GM12878 (cell line): ENCODE results near the gene DIDO1. TPM values are rescaled to one million over a fixed set of nuclear protein-coding genes. Genes with fewer than 3 reads are reported as not detected.

Source experiments
- ATAC-seq: fragments of 200-7000 bp; cut with Tn5 transposase; 3 replicates; pipeline ENCODE4 v1.9.1; 2020; ENCODE audit warnings: mild to moderate bottlenecking, moderate library complexity
- BruUV-seq: library from RNA; stranded (reverse); fragments of 400-500 nt; replicated peaks from 2 replicates; lab custom pipeline; 2021; lab: Mats Ljungman, UMichigan
- CTCF ChIA-PET: fragments of 300-600 bp; sonication (Branson Sonifier 250); formaldehyde crosslinking; extraction: SDS; loops from one replicate; lab custom pipeline; 2021; ENCODE audit warnings: inconsistent platforms; lab: Yijun Ruan, JAX
- POLR2A ChIA-PET: fragments of 350-600 bp; formaldehyde crosslinking; extraction: SDS; loops from one replicate; lab custom pipeline; 2021; ENCODE audit warnings: inconsistent platforms; lab: Charles Lee
- RAD21 ChIA-PET: fragments of 300-600 bp; sonication (Branson Sonifier 250); formaldehyde crosslinking; loops from one replicate; lab custom pipeline; 2023; ENCODE audit warnings: antibody characterized with exemption; ENCODE audit not compliant: unreplicated experiment; lab: Charles Lee
- SMC1A ChIA-PET: fragments of 300-600 bp; sonication (Branson Sonifier 250); formaldehyde crosslinking; loops from one replicate; lab custom pipeline; 2023; ENCODE audit not compliant: unreplicated experiment, uncharacterized antibody; lab: Charles Lee
- DNase-seq: peaks from one replicate; pipeline ENCODE4 v3.0.0-alpha.2; 2011; ENCODE audit warnings: low read depth, low spot score
- FAIRE-seq: peaks from 3 replicates; lab custom pipeline; 2011; peaks lifted over from hg19 to GRCh38; lab: Jason Lieb, UNC
- H2AFZ ChIP-seq: 2 replicates; pipeline ENCODE4 v1.6.0; 2011; ENCODE audit warnings: low read depth, low read length, control low read depth; ENCODE audit not compliant: control insufficient read depth
- H3K27ac ChIP-seq: 2 replicates; pipeline ENCODE4 v1.5.1; 2011; ENCODE audit warnings: control low read depth; ENCODE audit not compliant: control insufficient read depth, insufficient read depth
- H3K27me3 ChIP-seq, 2 experiments: replicated peaks in 1 of 2; 2 replicates each; pipeline versions ENCODE4 v1.6.0 to v1.6.1; 2011; ENCODE audit warnings: low read length in 1 of 2; ENCODE audit not compliant: control insufficient read depth in 2 of 2, insufficient read depth in 2 of 2
- H3K36me3 ChIP-seq, 2 experiments: 2 replicates each; pipeline ENCODE4 v1.5.1; 2011; ENCODE audit warnings: low read length in 1 of 2; ENCODE audit not compliant: control insufficient read depth in 2 of 2, insufficient read depth in 2 of 2
- H3K4me1 ChIP-seq: 2 replicates; pipeline ENCODE4 v1.6.1; 2011; ENCODE audit warnings: mild to moderate bottlenecking, low read length, moderate library complexity, mixed read lengths; ENCODE audit not compliant: control insufficient read depth, insufficient read depth
- H3K4me2 ChIP-seq: 2 replicates; pipeline ENCODE4 v1.6.0; 2011; ENCODE audit warnings: control low read depth; ENCODE audit not compliant: control insufficient read depth, insufficient read depth
- H3K4me3 ChIP-seq: fragments of 200-600 bp; sonication (generic); 2 replicates; pipeline ENCODE4 v1.5.1; 2016
- H3K79me2 ChIP-seq: 2 replicates; pipeline ENCODE4 v1.6.0; 2011; ENCODE audit warnings: low read length; ENCODE audit not compliant: control insufficient read depth, insufficient read depth
- H3K9ac ChIP-seq: 2 replicates; pipeline ENCODE4 v1.8.0; 2011; ENCODE audit warnings: low read length, control low read depth, mixed read lengths; ENCODE audit not compliant: control insufficient read depth, insufficient read depth
- H3K9me3 ChIP-seq: replicated peaks from 3 replicates; pipeline ENCODE4 v1.5.1; 2011; ENCODE audit warnings: mild to moderate bottlenecking, low read length; ENCODE audit not compliant: control insufficient read depth, insufficient read depth
- H4K20me1 ChIP-seq: 2 replicates; pipeline ENCODE4 v1.6.0; 2011; ENCODE audit not compliant: control insufficient read depth, insufficient read depth
- BRCA1 ChIP-seq: IDR thresholded peaks from 2 replicates; pipeline ENCODE4 v1.6.1; 2011; ENCODE audit warnings: low read depth, low read length, improper control_type of control experiment
- HDGF ChIP-seq: fragments of 450-650 bp; IDR thresholded peaks from 2 replicates; pipeline ENCODE4 v1.6.1; 2016; ENCODE audit warnings: antibody characterized with exemption
- MYC ChIP-seq: IDR thresholded peaks from 2 replicates; pipeline ENCODE4 v1.6.1; 2011; ENCODE audit warnings: mild to moderate bottlenecking, low read length, moderate library complexity, inconsistent platforms; ENCODE audit not compliant: insufficient read depth, insufficient replicate concordance, insufficient read length, severe bottlenecking
- NFXL1 ChIP-seq: fragments of 450-650 bp; IDR thresholded peaks from 2 replicates; pipeline ENCODE4 v1.6.1; 2017; ENCODE audit warnings: antibody characterized with exemption, mild to moderate bottlenecking, borderline replicate concordance
- NR2C1 ChIP-seq: fragments of 450-650 bp; IDR thresholded peaks from 2 replicates; pipeline ENCODE4 v1.6.1; 2017; ENCODE audit warnings: antibody characterized with exemption, mild to moderate bottlenecking, moderate library complexity
- SREBF2 ChIP-seq: IDR thresholded peaks from 2 replicates; pipeline ENCODE4 v1.6.1; 2012; ENCODE audit warnings: mild to moderate bottlenecking, low read length
- ZZZ3 ChIP-seq: IDR thresholded peaks from 2 replicates; pipeline ENCODE4 v1.6.1; 2011; ENCODE audit warnings: low read depth; ENCODE audit not compliant: control insufficient read depth, insufficient read length
- WGBS: methylation state at CpG from one replicate; pipeline ENCODE4 v1.1.6; 2016; ENCODE audit warnings: low lambda C conversion rate; ENCODE audit not compliant: insufficient replicate concordance, insufficient coverage; ENCODE audit errors: missing lambda C conversion rate; 5-methylcytosine and 5-hydroxymethylcytosine counted together
- in situ Hi-C: fragments of 300-500 bp; cut with MboI; formaldehyde crosslinking; loops from 9 replicates; pipeline ENCODE4 v1.14.3; 2018; ENCODE audit warnings: mixed read lengths
- intact Hi-C: fragments of 100-400 bp; cut with micrococcal nuclease; formaldehyde crosslinking; loops from one replicate; pipeline ENCODE4 v1.14.2; 2022; ENCODE audit not compliant: unreplicated experiment
- polyA plus RNA-seq, 11 experiments: library from polyadenylated mRNA; depleted of rRNA in 4 of 11; unstranded in 6 of 11; stranded (reverse) in 5 of 11; fragments of >200 nt; fragmentation: Nextera tagmentation in 4 of 11; fragmentation: Illumina TruSeq in 1 of 11; extraction: Ambion mirVana in 4 of 11; extraction: Trizol in 1 of 11; gene quantifications; 1 replicate in 1 of 11; 2 replicates in 10 of 11; pipeline versions ENCODE4 v1.2.1 to v1.2.3, GENCODE V29; 2011 to 2016; ENCODE audit warnings: inconsistent platforms in 2 of 11, missing spikeins in 2 of 11, low read depth in 1 of 11
- total RNA-seq, 4 experiments: library from RNA; depleted of rRNA in 3 of 4; stranded (reverse); fragments of >200 nt in 3 of 4; fragmentation: Illumina TruSeq in 1 of 4; extraction: Trizol in 1 of 4; gene quantifications; 2 replicates each; pipeline versions ENCODE4 v1.2.1 to v1.2.3, GENCODE V29; 2013 to 2021
- TF ChIP-seq, protein P1 (sequence below): fragments of 450-650 bp; formaldehyde crosslinking; IDR thresholded peaks from 2 replicates; pipeline ENCODE4 v1.5.0; 2022; ENCODE audit warnings: mild to moderate bottlenecking, missing genetic modification characterization
- TF ChIP-seq, protein P2 (sequence below): IDR thresholded peaks from 2 replicates; pipeline ENCODE4 v1.6.1; 2012; ENCODE audit warnings: low read length, inconsistent platforms
- TF ChIP-seq, protein P3 (sequence below): fragments of 450-650 bp; IDR thresholded peaks from 2 replicates; pipeline ENCODE4 v1.6.1; 2017; ENCODE audit warnings: borderline replicate concordance
- TF ChIP-seq, protein P4 (sequence below): fragments of 450-650 bp; formaldehyde crosslinking; IDR thresholded peaks from 2 replicates; pipeline ENCODE4 v1.4.0; 2020; ENCODE audit warnings: mild to moderate bottlenecking, moderate library complexity

The DIDO1 gene
- total and polyA plus RNA-seq, 10 of the 15 experiments (the other 5 are each of a cell fraction or from before 2014, with no cell fraction given), result 5.5 to 56.4 (median 38.4) TPM

DNA sequence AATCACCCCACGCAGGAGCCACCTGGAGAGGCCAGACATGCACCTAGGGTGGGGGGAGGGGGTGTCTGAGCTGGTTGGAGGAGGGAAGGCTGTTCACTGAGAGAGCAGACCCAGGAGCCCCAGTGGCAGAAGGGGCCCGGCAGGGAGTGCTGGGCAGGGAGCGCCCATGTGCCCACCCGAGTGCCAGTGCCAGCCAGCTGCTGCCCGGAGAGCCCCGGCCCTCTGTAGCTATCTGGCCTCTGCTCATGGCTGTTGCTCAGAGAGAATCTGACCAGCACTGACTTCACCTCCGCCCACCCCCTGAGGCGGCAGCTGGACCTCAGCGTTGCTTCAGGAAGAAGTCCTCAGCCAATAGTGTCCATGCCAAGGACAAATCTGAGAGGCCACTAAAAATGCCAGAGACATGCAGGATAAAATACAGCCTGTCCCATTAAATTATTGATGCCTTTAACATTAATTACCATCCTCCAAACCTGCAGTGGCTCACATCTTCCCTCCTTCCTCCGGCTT lies 49.0 kb upstream of the DIDO1 start:
- 87% methylated on average over 10 of the region's 10 CpGs for WGBS
- no peaks in the 10 kb centered on the region for H3K79me2 ChIP-seq
- intact Hi-C loops, result no loop called here
- H4K20me1 ChIP-seq, result peaks cover 4% of the 10 kb centered on the region; the same call in 1 of the 2 replicates
- H3K4me2 ChIP-seq, result no peak overlapping the region
- no peak overlapping the region for H3K27ac ChIP-seq
- no peaks in the 10 kb centered on the region for H3K36me3 ChIP-seq
- ChIA-PET POLR2A (interaction anchor here (1.4 to 5.3 kb wide), 2 partner anchors 16 to 33 kb away, joined by 3 to 36 read pairs; no protein-coding TSS in a partner anchor), SMC1A (interaction anchor here (1.0 to 2.0 kb wide), 4 partner anchors 9 to 57 kb away, joined by 3 to 12 read pairs (median 3); no protein-coding TSS in a partner anchor), RAD21 (no interaction called here), CTCF (interaction anchor here (0.7 to 2.2 kb wide), 5 partner anchors 24 to 355 kb away, joined by 3 to 5 read pairs (median 3); partner anchors contain the start of gene GID8)
- FAIRE-seq (no peak), ATAC-seq (no peak), DNase-seq (no peak)
- no peak overlapping the region for H3K4me3 ChIP-seq
- in situ Hi-C loops, result loop anchor here (5.0 kb wide), 1 partner anchor 37 kb away; no protein-coding TSS in a partner anchor
- no TSS peak for BruUV-seq
- H3K9me3 ChIP-seq, result no peaks in the 10 kb centered on the region
- H3K27me3 ChIP-seq, result peaks cover 0 to 14% of the 10 kb centered on the region in 2 experiments; a peak in 2 of 4 replicates
- no peak overlapping the region for H2AFZ ChIP-seq
- H3K4me1 ChIP-seq, result peaks cover 33% of the 10 kb centered on the region
- no peak overlapping the region for H3K9ac ChIP-seq
- TF ChIP-seq, protein P1, sequence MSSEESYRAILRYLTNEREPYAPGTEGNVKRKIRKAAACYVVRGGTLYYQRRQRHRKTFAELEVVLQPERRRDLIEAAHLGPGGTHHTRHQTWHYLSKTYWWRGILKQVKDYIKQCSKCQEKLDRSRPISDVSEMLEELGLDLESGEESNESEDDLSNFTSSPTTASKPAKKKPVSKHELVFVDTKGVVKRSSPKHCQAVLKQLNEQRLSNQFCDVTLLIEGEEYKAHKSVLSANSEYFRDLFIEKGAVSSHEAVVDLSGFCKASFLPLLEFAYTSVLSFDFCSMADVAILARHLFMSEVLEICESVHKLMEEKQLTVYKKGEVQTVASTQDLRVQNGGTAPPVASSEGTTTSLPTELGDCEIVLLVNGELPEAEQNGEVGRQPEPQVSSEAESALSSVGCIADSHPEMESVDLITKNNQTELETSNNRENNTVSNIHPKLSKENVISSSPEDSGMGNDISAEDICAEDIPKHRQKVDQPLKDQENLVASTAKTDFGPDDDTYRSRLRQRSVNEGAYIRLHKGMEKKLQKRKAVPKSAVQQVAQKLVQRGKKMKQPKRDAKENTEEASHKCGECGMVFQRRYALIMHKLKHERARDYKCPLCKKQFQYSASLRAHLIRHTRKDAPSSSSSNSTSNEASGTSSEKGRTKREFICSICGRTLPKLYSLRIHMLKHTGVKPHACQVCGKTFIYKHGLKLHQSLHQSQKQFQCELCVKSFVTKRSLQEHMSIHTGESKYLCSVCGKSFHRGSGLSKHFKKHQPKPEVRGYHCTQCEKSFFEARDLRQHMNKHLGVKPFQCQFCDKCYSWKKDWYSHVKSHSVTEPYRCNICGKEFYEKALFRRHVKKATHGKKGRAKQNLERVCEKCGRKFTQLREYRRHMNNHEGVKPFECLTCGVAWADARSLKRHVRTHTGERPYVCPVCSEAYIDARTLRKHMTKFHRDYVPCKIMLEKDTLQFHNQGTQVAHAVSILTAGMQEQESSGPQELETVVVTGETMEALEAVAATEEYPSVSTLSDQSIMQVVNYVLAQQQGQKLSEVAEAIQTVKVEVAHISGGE, result no peak
- TF ChIP-seq SREBF2, result no peak
- no peak for TF ChIP-seq ZZZ3
- TF ChIP-seq, protein P2, sequence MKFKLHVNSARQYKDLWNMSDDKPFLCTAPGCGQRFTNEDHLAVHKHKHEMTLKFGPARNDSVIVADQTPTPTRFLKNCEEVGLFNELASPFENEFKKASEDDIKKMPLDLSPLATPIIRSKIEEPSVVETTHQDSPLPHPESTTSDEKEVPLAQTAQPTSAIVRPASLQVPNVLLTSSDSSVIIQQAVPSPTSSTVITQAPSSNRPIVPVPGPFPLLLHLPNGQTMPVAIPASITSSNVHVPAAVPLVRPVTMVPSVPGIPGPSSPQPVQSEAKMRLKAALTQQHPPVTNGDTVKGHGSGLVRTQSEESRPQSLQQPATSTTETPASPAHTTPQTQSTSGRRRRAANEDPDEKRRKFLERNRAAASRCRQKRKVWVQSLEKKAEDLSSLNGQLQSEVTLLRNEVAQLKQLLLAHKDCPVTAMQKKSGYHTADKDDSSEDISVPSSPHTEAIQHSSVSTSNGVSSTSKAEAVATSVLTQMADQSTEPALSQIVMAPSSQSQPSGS, result no peak
- TF ChIP-seq, protein P3, sequence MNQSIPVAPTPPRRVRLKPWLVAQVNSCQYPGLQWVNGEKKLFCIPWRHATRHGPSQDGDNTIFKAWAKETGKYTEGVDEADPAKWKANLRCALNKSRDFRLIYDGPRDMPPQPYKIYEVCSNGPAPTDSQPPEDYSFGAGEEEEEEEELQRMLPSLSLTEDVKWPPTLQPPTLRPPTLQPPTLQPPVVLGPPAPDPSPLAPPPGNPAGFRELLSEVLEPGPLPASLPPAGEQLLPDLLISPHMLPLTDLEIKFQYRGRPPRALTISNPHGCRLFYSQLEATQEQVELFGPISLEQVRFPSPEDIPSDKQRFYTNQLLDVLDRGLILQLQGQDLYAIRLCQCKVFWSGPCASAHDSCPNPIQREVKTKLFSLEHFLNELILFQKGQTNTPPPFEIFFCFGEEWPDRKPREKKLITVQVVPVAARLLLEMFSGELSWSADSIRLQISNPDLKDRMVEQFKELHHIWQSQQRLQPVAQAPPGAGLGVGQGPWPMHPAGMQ, result no peak
- TF ChIP-seq, protein P4, sequence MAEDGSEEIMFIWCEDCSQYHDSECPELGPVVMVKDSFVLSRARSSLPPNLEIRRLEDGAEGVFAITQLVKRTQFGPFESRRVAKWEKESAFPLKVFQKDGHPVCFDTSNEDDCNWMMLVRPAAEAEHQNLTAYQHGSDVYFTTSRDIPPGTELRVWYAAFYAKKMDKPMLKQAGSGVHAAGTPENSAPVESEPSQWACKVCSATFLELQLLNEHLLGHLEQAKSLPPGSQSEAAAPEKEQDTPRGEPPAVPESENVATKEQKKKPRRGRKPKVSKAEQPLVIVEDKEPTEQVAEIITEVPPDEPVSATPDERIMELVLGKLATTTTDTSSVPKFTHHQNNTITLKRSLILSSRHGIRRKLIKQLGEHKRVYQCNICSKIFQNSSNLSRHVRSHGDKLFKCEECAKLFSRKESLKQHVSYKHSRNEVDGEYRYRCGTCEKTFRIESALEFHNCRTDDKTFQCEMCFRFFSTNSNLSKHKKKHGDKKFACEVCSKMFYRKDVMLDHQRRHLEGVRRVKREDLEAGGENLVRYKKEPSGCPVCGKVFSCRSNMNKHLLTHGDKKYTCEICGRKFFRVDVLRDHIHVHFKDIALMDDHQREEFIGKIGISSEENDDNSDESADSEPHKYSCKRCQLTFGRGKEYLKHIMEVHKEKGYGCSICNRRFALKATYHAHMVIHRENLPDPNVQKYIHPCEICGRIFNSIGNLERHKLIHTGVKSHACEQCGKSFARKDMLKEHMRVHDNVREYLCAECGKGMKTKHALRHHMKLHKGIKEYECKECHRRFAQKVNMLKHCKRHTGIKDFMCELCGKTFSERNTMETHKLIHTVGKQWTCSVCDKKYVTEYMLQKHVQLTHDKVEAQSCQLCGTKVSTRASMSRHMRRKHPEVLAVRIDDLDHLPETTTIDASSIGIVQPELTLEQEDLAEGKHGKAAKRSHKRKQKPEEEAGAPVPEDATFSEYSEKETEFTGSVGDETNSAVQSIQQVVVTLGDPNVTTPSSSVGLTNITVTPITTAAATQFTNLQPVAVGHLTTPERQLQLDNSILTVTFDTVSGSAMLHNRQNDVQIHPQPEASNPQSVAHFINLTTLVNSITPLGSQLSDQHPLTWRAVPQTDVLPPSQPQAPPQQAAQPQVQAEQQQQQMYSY (CRISPR knock-in tag), result no peak
- no peak for TF ChIP-seq BRCA1
- no peak for TF ChIP-seq HDGF
- TF ChIP-seq NFXL1, result no peak
- no peak for TF ChIP-seq NR2C1
- no peak for TF ChIP-seq MYC
